Thyroid gland (tissue), 4 donors: ENCODE results near the gene KMO. TPM values are rescaled to one million over a fixed set of nuclear protein-coding genes. Genes with fewer than 3 reads are reported as not detected.

ENCODE experiments used
- DNase-seq, 2 donors: peaks; one replicate each; pipeline ENCODE4 v3.0.0-alpha.2; 2019
- H3K27ac ChIP-seq, 3 donors: fragments of 200-600 bp; sonication (generic); 1 replicate in 2 of 3; 2 replicates in 1 of 3; pipeline ENCODE4 v1.5.1; 2016 to 2019; ENCODE audit warnings: mild to moderate bottlenecking in 1 of 3, moderate library complexity in 1 of 3
- H3K27me3 ChIP-seq: fragments of 200-600 bp; sonication (generic); one replicate; pipeline ENCODE4 v1.5.1; 2019
- H3K36me3 ChIP-seq, 2 donors: fragments of 200-600 bp; sonication (generic); one replicate each; pipeline ENCODE4 v1.5.1; 2016 to 2019
- H3K4me1 ChIP-seq, 2 donors: fragments of 200-600 bp; sonication (generic); one replicate each; pipeline ENCODE4 v1.5.1; 2017 to 2019
- H3K4me3 ChIP-seq, 3 donors: fragments of 200-600 bp; sonication (generic); replicated peaks in 1 of 3; 1 replicate in 2 of 3; 2 replicates in 1 of 3; pipeline ENCODE4 v1.5.1; 2016; ENCODE audit warnings: mild to moderate bottlenecking in 1 of 3
- H3K9me3 ChIP-seq: fragments of 200-600 bp; sonication (generic); one replicate; pipeline ENCODE4 v1.5.1; 2017
- CTCF ChIP-seq, 6 experiments: fragments of 200-600 bp in 3 of 6; fragments of 450-650 bp in 3 of 6; sonication (generic) in 3 of 6; IDR thresholded peaks; one replicate each; pipeline ENCODE4 v1.5.1; 2016 to 2019; ENCODE audit warnings: antibody characterized with exemption in 6 of 6, mild to moderate bottlenecking in 2 of 6, inconsistent platforms in 1 of 6, moderate library complexity in 1 of 6
- POLR2A ChIP-seq, 2 donors: fragments of 450-650 bp; IDR thresholded peaks; one replicate each; pipeline ENCODE4 v1.6.1; 2017; ENCODE audit warnings: antibody characterized with exemption in 2 of 2, mild to moderate bottlenecking in 2 of 2, moderate library complexity in 1 of 2
- WGBS, 2 donors: methylation state at CpG; one replicate each; pipeline ENCODE4 v1.1.5; 2017; 5-methylcytosine and 5-hydroxymethylcytosine counted together
- intact Hi-C: fragments of 100-400 bp; cut with DNase I; formaldehyde crosslinking; loops from one replicate; pipeline ENCODE4 v1.15.1; 2023
- total RNA-seq, 4 donors: library from RNA; depleted of rRNA; stranded (reverse); fragments of >200 nt; gene quantifications; one replicate each; pipeline ENCODE4 v1.2.3, GENCODE V29; 2016

KMO gene
- total RNA-seq, 4 donors from 2014 or later: 0.27 to 2.3 (median 0.39) TPM; not detected in 1

GRCh38 chr1:241638099-241638682 lies 106.0 kb downstream of the KMO start:
- H3K27ac ChIP-seq: peak overlapping the region in 1 of 3 donors; percentile 25
- no peaks in the 10 kb centered on the region for H3K27me3 ChIP-seq
- peak; percentile 22 to 24 for DNase-seq
- intact Hi-C loops: no loop called here
- H3K4me3 ChIP-seq: no peak overlapping the region
- H3K36me3 ChIP-seq: no peaks in the 10 kb centered on the region
- H3K9me3 ChIP-seq: no peaks in the 10 kb centered on the region
- WGBS, 2 donors: 30 to 32% methylated on average over 5 of the region's 5 CpGs
- peaks cover 18 to 27% of the 10 kb centered on the region in 2 donors for H3K4me1 ChIP-seq
- TF ChIP-seq CTCF (IDR thresholded peaks at IDR 0.05): no peak
- peak in 1 of 2 donors; percentile 38 for TF ChIP-seq POLR2A (IDR thresholded peaks at IDR 0.05)

GRCh38 chr1:241638909-241639622 lies 106.9 kb downstream of the KMO start:
- Histone ChIP-seq H3K27ac (peak overlapping the region in 1 of 3 donors; percentile 71), H3K36me3 (no peaks in the 10 kb centered on the region), H3K27me3 (no peaks in the 10 kb centered on the region), H3K4me3 (peak overlapping the region in 2 of 3 donors; percentile 61 to 88), H3K9me3 (no peaks in the 10 kb centered on the region), H3K4me1 (peaks cover 18 to 27% of the 10 kb centered on the region in 2 donors)
- WGBS, 2 donors: 10 to 13% methylated on average over 11 of the region's 11 CpGs
- TF ChIP-seq POLR2A (IDR thresholded peaks at IDR 0.05): no peak
- TF ChIP-seq CTCF (IDR thresholded peaks at IDR 0.05): no peak
- intact Hi-C loops: no loop called here
- no peak for DNase-seq

GRCh38 chr1:241639623-241640148 lies 107.5 kb downstream of the KMO start:
- peak in 1 of 2 donors; percentile 35 for DNase-seq
- no peaks in the 10 kb centered on the region for H3K27me3 ChIP-seq
- peak overlapping the region in 2 of 3 donors; percentile 54 to 71 for H3K27ac ChIP-seq
- H3K36me3 ChIP-seq: no peaks in the 10 kb centered on the region
- peak overlapping the region; percentile 38 to 88 (median 61) for H3K4me3 ChIP-seq
- intact Hi-C loops: loop anchor here (5.0 kb wide), 1 partner anchor 107 kb away; the partner anchor contains the start of gene KMO
- TF ChIP-seq POLR2A (IDR thresholded peaks at IDR 0.05) (no peak), CTCF (IDR thresholded peaks at IDR 0.05) (peak in 1 of 6 experiments; percentile 6)
- no peaks in the 10 kb centered on the region for H3K9me3 ChIP-seq
- 0% methylated on average over 10 to 20 of the region's 42 CpGs for WGBS, 2 donors
- H3K4me1 ChIP-seq: peaks cover 18 to 27% of the 10 kb centered on the region in 2 donors

- peaks cover 18 to 27% of the 10 kb centered on the region in 2 donors for H3K4me1 ChIP-seq
- no peaks in the 10 kb centered on the region for H3K36me3 ChIP-seq
- DNase-seq: peak; percentile 92 to 94
- peak within 1 kb of the TSS; percentile 38 to 88 (median 61) for H3K4me3 ChIP-seq
- intact Hi-C loops: loop anchor here (5.0 kb wide), 1 partner anchor 108 kb away; the partner anchor contains the start of gene KMO
- H3K27me3 ChIP-seq: no peaks in the 10 kb centered on the region
- H3K9me3 ChIP-seq: no peaks in the 10 kb centered on the region
- 8 to 20% methylated on average over 12 to 20 of the region's 81 CpGs for WGBS, 2 donors
- no peak for TF ChIP-seq CTCF (IDR thresholded peaks at IDR 0.05)
- TF ChIP-seq POLR2A (IDR thresholded peaks at IDR 0.05): peak; percentile 56 to 96
- H3K27ac ChIP-seq: peak within 1 kb of the TSS in 2 of 3 donors; percentile 71 to 73
These were observed 108.1 kb downstream of the KMO start, which contains the start of the genes CHML and OPN3 for GRCh38 chr1:241640149-241640866. CHML (minus strand) TSS chr1:241640369; CDS start chr1:241635766, 4,603 bp downstream. OPN3 (minus strand) TSS chr1:241640369; CDS start chr1:241640254, 115 bp downstream.
